ENCODE measurements around the gene SLC2A1. TPM values are rescaled to one million over a fixed set of nuclear protein-coding genes. Genes with fewer than 3 reads are reported as not detected.

Gene SLC2A1
- total RNA-seq, 3 donors from 2014 or later = 135 to 141 (median 140) TPM

DNA sequence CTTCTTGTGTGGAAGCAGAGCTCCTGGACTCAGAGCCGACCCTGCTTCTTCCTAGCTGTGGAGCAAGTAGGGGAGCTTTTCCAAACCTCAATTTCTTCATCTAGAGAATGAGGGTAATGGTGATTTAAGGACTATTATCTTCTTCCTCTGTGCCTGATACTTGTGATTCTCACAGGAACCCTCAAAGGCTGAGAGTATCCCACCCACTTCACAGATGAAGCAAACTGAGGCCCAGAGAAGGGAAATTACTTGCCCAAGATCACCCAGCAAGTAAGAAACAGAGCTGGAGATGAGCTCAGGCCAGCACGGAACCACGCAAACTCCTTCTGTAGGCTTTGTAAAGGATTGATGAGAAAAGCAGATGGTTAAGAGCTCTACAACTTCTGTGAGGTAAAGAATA lies 15.1 kb upstream of the SLC2A1 start:
- Mint-ChIP-seq H3K36me3 (ENCODE audit: insufficient read depth) (peaks cover 5% of the 10 kb centered on the region), H3K4me3 (no peak overlapping the region), H3K27me3 (ENCODE audit: low read depth) (no peaks in the 10 kb centered on the region), H3K4me1 (ENCODE audit: low read depth) (no peaks in the 10 kb centered on the region), H3K9me3 (no peaks in the 10 kb centered on the region)
- ATAC-seq (no peak), DNase-seq (no peak)

DNA sequence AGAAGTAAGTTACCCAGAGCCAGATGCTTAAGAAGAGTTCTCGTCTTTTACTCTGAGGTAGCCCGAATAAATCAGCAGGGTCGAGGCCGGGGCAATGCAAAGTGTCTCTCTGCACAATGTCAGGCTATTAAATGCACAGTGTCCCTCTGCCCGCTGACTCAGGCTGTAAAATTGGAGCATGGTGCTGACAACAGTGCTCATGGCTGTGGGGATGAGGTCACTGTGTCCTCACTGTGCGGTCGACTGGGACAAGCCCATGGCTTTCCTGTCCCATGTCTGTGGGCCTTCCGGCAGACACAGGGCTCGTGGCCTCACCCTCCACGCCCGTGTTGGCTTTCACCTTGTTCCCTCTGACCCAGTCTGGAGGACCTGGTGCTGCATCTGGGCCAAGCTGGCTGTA lies 14.6 kb upstream of the SLC2A1 start:
- Mint-ChIP-seq H3K4me3 (no peak overlapping the region), H3K27me3 (ENCODE audit: low read depth) (no peaks in the 10 kb centered on the region), H3K36me3 (ENCODE audit: insufficient read depth) (peaks cover 5% of the 10 kb centered on the region), H3K4me1 (ENCODE audit: low read depth) (no peaks in the 10 kb centered on the region), H3K9me3 (no peaks in the 10 kb centered on the region)
- no peak for DNase-seq
- no peak for ATAC-seq

- Mint-ChIP-seq H3K4me3 (no peak overlapping the region), H3K27me3 (ENCODE audit: low read depth) (no peaks in the 10 kb centered on the region), H3K36me3 (ENCODE audit: insufficient read depth) (peaks cover 5% of the 10 kb centered on the region), H3K4me1 (ENCODE audit: low read depth) (no peaks in the 10 kb centered on the region), H3K9me3 (no peaks in the 10 kb centered on the region)
- DNase-seq (no peak), ATAC-seq (no peak)
Observed at GRCh38 chr1:42971841-42972291, 13.2 kb upstream of the SLC2A1 start.

- Mint-ChIP-seq H3K36me3 (ENCODE audit: insufficient read depth) (peaks cover 2% of the 10 kb centered on the region), H3K27me3 (ENCODE audit: low read depth) (no peaks in the 10 kb centered on the region), H3K9me3 (no peaks in the 10 kb centered on the region), H3K4me3 (no peak overlapping the region), H3K4me1 (ENCODE audit: low read depth) (no peaks in the 10 kb centered on the region)
- no peak for DNase-seq
- ATAC-seq = no peak
Observed at GRCh38 chr1:42970143-42970542, 11.5 kb upstream of the SLC2A1 start.

- no peaks in the 10 kb centered on the region for H3K27me3 Mint-ChIP-seq (ENCODE audit: low read depth)
Observed at GRCh38 chr1:42968654-42969053, 10.0 kb upstream of the SLC2A1 start.

DNA sequence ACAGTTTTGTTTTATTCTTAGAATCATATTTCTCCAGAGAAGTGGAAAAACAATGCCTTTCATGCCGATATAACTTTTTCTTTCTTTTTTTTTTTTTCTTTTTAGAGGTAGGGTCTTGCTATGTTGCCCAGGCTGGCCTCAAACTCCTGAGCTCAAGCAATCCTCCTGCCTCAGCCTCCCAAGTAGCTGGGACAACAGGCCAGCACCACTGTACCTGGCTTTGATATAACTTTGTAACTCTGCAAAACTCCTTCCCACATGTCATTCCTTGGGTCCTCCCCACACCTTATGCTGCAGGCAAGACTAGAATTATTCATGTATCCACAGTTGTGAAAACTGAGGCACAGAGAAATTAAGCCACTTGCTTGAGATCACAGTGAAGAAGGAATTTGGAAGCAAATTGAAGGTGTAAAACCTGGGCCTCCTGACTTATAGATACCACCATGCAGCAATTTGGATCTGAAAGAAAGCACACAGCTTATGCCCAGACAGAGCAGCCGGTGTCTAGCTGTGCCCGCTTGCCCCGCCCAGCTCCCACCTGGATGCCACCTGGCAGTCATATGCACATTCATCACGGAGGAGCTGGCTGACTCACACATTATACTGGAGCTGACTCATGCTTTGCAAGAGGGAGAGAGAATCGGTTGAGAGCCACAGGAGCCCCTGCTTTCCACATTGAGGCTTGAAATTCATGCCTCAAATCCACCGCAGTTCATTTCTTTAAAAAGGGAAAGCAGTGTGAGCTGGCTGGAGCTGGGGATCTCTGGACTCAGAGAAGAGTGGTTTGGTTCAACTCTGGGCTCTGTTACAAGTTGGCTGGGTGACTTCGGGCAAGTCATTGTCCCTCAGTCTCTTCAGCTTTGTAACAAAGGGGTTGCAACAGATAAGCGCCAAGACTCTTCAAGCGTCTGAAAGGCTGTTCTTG lies 8.3 kb upstream of the SLC2A1 start:
- Mint-ChIP-seq H3K27me3 (ENCODE audit: low read depth) (peaks cover 2% of the 10 kb centered on the region), H3K36me3 (ENCODE audit: insufficient read depth) (no peaks in the 10 kb centered on the region), H3K4me3 (no peak overlapping the region), H3K4me1 (ENCODE audit: low read depth) (peaks cover 6% of the 10 kb centered on the region), H3K9me3 (no peaks in the 10 kb centered on the region)
- ATAC-seq (peak; percentile 77 to 82), DNase-seq (no peak)

More at GRCh38 chr1:42968654-42969053, 10.0 kb upstream of the SLC2A1 start:
- H3K9me3 Mint-ChIP-seq = no peaks in the 10 kb centered on the region
- DNase-seq = no peak
- peaks cover under 1% of the 10 kb centered on the region for H3K4me1 Mint-ChIP-seq (ENCODE audit: low read depth)
- ATAC-seq = no peak
- no peaks in the 10 kb centered on the region for H3K36me3 Mint-ChIP-seq (ENCODE audit: insufficient read depth)
- no peak overlapping the region for H3K4me3 Mint-ChIP-seq

- H3K27me3 Mint-ChIP-seq (ENCODE audit: low read depth) = peaks cover 6% of the 10 kb centered on the region
- H3K4me3 Mint-ChIP-seq = no peak overlapping the region
- ATAC-seq (no peak), DNase-seq (no peak)
- no peaks in the 10 kb centered on the region for H3K36me3 Mint-ChIP-seq (ENCODE audit: insufficient read depth)
- no peaks in the 10 kb centered on the region for H3K9me3 Mint-ChIP-seq
- H3K4me1 Mint-ChIP-seq (ENCODE audit: low read depth) = peaks cover 16% of the 10 kb centered on the region
Observed at GRCh38 chr1:42965378-42965777, 6.7 kb upstream of the SLC2A1 start.

GRCh38 chr1:42964044-42964812 lies 5.6 kb upstream of the SLC2A1 start:
- no peak overlapping the region for H3K4me3 Mint-ChIP-seq
- peaks cover 21% of the 10 kb centered on the region for H3K4me1 Mint-ChIP-seq (ENCODE audit: low read depth)
- ATAC-seq = no peak
- H3K9me3 Mint-ChIP-seq = no peaks in the 10 kb centered on the region
- peaks cover 6% of the 10 kb centered on the region for H3K27me3 Mint-ChIP-seq (ENCODE audit: low read depth)
- DNase-seq = no peak
- no peaks in the 10 kb centered on the region for H3K36me3 Mint-ChIP-seq (ENCODE audit: insufficient read depth)

- no peak overlapping the region for H3K4me3 Mint-ChIP-seq
- H3K4me1 Mint-ChIP-seq (ENCODE audit: low read depth) = peaks cover 24% of the 10 kb centered on the region
- ATAC-seq (no peak), DNase-seq (no peak)
- H3K9me3 Mint-ChIP-seq = no peaks in the 10 kb centered on the region
- H3K36me3 Mint-ChIP-seq (ENCODE audit: insufficient read depth) = no peaks in the 10 kb centered on the region
- peaks cover 6% of the 10 kb centered on the region for H3K27me3 Mint-ChIP-seq (ENCODE audit: low read depth)
Observed at GRCh38 chr1:42963378-42964043, 4.8 kb upstream of the SLC2A1 start.

- Mint-ChIP-seq H3K27me3 (ENCODE audit: low read depth) (peaks cover 6% of the 10 kb centered on the region), H3K4me3 (no peak overlapping the region), H3K36me3 (ENCODE audit: insufficient read depth) (no peaks in the 10 kb centered on the region), H3K9me3 (no peaks in the 10 kb centered on the region), H3K4me1 (ENCODE audit: low read depth) (peaks cover 24% of the 10 kb centered on the region)
- DNase-seq = no peak
- ATAC-seq = no peak
Observed at GRCh38 chr1:42962641-42963377, 4.1 kb upstream of the SLC2A1 start.

DNA sequence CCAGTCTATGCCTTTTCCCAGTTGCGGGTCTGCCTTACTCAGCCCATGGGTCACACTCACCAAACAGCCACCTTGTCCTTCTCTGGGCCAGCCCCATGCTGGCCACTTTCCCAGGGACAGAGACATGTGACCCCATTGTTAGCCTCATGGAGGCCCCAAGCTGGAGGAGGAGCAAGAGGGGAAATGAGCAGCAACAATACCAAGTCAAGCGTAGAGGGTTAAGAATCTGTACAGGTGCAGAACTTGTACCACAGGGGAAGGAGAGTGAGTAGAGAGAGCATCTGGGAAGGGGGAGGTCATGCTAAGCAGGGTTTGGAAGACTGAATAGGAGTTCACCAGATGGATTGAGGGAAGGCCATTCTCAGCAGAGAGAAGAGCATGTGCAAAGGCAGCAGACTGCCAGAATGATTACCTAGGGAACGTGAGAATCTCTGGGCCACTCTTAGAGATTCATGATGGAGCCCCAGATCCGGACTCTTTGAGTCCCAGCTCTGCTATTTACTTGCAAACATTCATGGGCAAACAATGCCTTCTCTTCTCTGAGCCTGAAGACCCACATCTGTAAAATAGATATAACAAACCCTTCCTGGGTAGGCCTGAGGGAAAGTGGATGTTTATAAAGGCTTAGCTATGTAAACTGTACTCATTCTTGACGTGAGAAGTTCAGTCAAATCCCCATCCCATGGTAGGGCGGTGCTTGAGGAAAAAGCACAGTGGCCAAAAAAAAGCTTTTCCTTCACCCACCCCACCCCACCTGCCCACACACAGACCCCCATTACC lies 2.8 kb upstream of the SLC2A1 start:
- Mint-ChIP-seq H3K9me3 (no peaks in the 10 kb centered on the region), H3K36me3 (ENCODE audit: insufficient read depth) (peaks cover 6% of the 10 kb centered on the region), H3K27me3 (ENCODE audit: low read depth) (peaks cover 6% of the 10 kb centered on the region), H3K4me3 (no peak overlapping the region), H3K4me1 (ENCODE audit: low read depth) (peaks cover 32% of the 10 kb centered on the region)
- ATAC-seq (no peak), DNase-seq (no peak)

- Mint-ChIP-seq H3K36me3 (ENCODE audit: insufficient read depth) (peaks cover 8% of the 10 kb centered on the region), H3K4me1 (ENCODE audit: low read depth) (peaks cover 36% of the 10 kb centered on the region), H3K9me3 (no peaks in the 10 kb centered on the region), H3K4me3 (peak overlapping the region; percentile 29), H3K27me3 (ENCODE audit: low read depth) (peaks cover 6% of the 10 kb centered on the region)
- no peak for ATAC-seq
- no peak for DNase-seq
Observed at GRCh38 chr1:42960566-42961311, 2.1 kb upstream of the SLC2A1 start.

- no peaks in the 10 kb centered on the region for H3K9me3 Mint-ChIP-seq
- H3K4me3 Mint-ChIP-seq = peak overlapping the region; percentile 38
- no peak for DNase-seq
- H3K4me1 Mint-ChIP-seq (ENCODE audit: low read depth) = peaks cover 43% of the 10 kb centered on the region
- H3K27me3 Mint-ChIP-seq (ENCODE audit: low read depth) = peaks cover 6% of the 10 kb centered on the region
- no peak for ATAC-seq
- peaks cover 12% of the 10 kb centered on the region for H3K36me3 Mint-ChIP-seq (ENCODE audit: insufficient read depth)
Observed at GRCh38 chr1:42960122-42960390, 1.4 kb upstream of the SLC2A1 start.
